Measurements from ENCODE around the gene ECHS1. TPM values are rescaled to one million over a fixed set of nuclear protein-coding genes. Genes with fewer than 3 reads are reported as not detected.
A peak's percentile ranks its signal among the peaks of the same experiment; 100 is the strongest.

The ECHS1 gene
- total and polyA plus RNA-seq, 10 of the 15 experiments (the other 5 are each of a cell fraction or from before 2014, with no cell fraction given), result 32.7 to 164 (median 62.4) TPM

- no peak for TF ChIP-seq PKNOX1 (IDR thresholded peaks at IDR 0.05)
- no peak for TF ChIP-seq EP300 (IDR thresholded peaks at IDR 0.05; ENCODE audit: borderline replicate concordance in 1 of 2, control insufficient read depth in 1 of 2, low read depth in 2 of 2, low read length in 2 of 2)
- no peak for TF ChIP-seq NFXL1 (IDR thresholded peaks at IDR 0.05; ENCODE audit: borderline replicate concordance)
- TF ChIP-seq ZNF24 (IDR thresholded peaks at IDR 0.05), result no peak
- TF ChIP-seq BHLHE40 (IDR thresholded peaks at IDR 0.05; ENCODE audit: borderline replicate concordance in 1 of 2, low read depth in 2 of 2, low read length in 1 of 2), result peak in 1 of 2 experiments; percentile 53; a peak in 1 of 4 replicates
- TF ChIP-seq, protein P1, sequence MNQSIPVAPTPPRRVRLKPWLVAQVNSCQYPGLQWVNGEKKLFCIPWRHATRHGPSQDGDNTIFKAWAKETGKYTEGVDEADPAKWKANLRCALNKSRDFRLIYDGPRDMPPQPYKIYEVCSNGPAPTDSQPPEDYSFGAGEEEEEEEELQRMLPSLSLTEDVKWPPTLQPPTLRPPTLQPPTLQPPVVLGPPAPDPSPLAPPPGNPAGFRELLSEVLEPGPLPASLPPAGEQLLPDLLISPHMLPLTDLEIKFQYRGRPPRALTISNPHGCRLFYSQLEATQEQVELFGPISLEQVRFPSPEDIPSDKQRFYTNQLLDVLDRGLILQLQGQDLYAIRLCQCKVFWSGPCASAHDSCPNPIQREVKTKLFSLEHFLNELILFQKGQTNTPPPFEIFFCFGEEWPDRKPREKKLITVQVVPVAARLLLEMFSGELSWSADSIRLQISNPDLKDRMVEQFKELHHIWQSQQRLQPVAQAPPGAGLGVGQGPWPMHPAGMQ (IDR thresholded peaks at IDR 0.05; ENCODE audit: borderline replicate concordance), result no peak
- TF ChIP-seq SMAD5 (IDR thresholded peaks at IDR 0.05; ENCODE audit: low read depth), result no peak
- no peak for TF ChIP-seq RUNX3 (IDR thresholded peaks at IDR 0.05; ENCODE audit: low read length)
- TF ChIP-seq FOXM1 (IDR thresholded peaks at IDR 0.05; ENCODE audit: low read depth, low read length), result no peak
- TF ChIP-seq MXI1 (IDR thresholded peaks at IDR 0.05; ENCODE audit: low read depth, low read length), result no peak
- TF ChIP-seq RCOR1 (conservative IDR thresholded peaks at IDR 0.05; ENCODE audit: low read depth, low read length), result no peak
- TF ChIP-seq E2F8 (IDR thresholded peaks at IDR 0.05; ENCODE audit: low read depth, partially characterized antibody), result no peak
Observed at GRCh38 chr10:133379152-133379800, 6.1 kb upstream of the ECHS1 start, which contains the start of gene PAOX (continued).

Data from GM12878 (cell line).